HepG2 (cell line): ENCODE measurements around the gene UNG. TPM values are rescaled to one million over a fixed set of nuclear protein-coding genes. Genes with fewer than 3 reads are reported as not detected.

Experiments
- BCL3 ChIP-seq: sonication (generic); formaldehyde crosslinking; IDR thresholded peaks from 2 replicates; pipeline ENCODE4 v1.5.1; 2020; ENCODE audit warnings: mild to moderate bottlenecking, missing genetic modification reagents, moderate library complexity
- BCL6 ChIP-seq: IDR thresholded peaks from 2 replicates; pipeline ENCODE4 v1.6.1; 2016; ENCODE audit warnings: missing genetic modification reagents, missing compliant biosample characterization
- NR2F6 ChIP-seq, 2 experiments: IDR thresholded peaks; 2 replicates each; pipeline ENCODE4 v1.6.1; 2016; ENCODE audit warnings: antibody characterized with exemption in 1 of 2, mild to moderate bottlenecking in 1 of 2
- PAXIP1 ChIP-seq: sonication (generic); formaldehyde crosslinking; conservative IDR thresholded peaks from 2 replicates; pipeline ENCODE4 v1.4.0; 2020; ENCODE audit warnings: mild to moderate bottlenecking, missing genetic modification reagents, moderate library complexity
- ZNF235 ChIP-seq: sonication (generic); formaldehyde crosslinking; IDR thresholded peaks from 2 replicates; pipeline ENCODE4 v1.8.1; 2023; ENCODE audit warnings: mild to moderate bottlenecking, missing genetic modification reagents, borderline replicate concordance
- polyA plus RNA-seq, 8 experiments: library from polyadenylated mRNA; depleted of rRNA in 3 of 8; stranded (reverse) in 7 of 8; unstranded in 1 of 8; fragments of >200 nt; fragmentation: Illumina TruSeq in 4 of 8; extraction: Trizol in 4 of 8; gene quantifications; 2 replicates each; pipeline versions ENCODE4 v1.2.1 to v1.2.3, GENCODE V29; 2011 to 2016; ENCODE audit warnings: low read depth in 4 of 8, missing spikeins in 1 of 8, mixed read lengths in 1 of 8; ENCODE audit not compliant: insufficient read depth in 1 of 8
- total RNA-seq, 5 experiments: library from RNA; depleted of rRNA; stranded (reverse); fragments of >200 nt; fragmentation: Illumina TruSeq; extraction: Trizol; gene quantifications; 2 replicates each; pipeline ENCODE4 v1.2.3, GENCODE V29; 2016; ENCODE audit warnings: low read depth in 1 of 5
- TF ChIP-seq, protein P1 (sequence below), 2 experiments: fragments of 450-650 bp in 1 of 2; sonication (generic) in 1 of 2; formaldehyde crosslinking in 1 of 2; IDR thresholded peaks; 2 replicates each; pipeline versions ENCODE4 v1.6.1 to v1.8.0; 2016 to 2022; ENCODE audit warnings: antibody characterized with exemption in 1 of 2, mild to moderate bottlenecking in 1 of 2, missing genetic modification reagents in 1 of 2
- TF ChIP-seq, protein P2 (sequence below): sonication (generic); formaldehyde crosslinking; IDR thresholded peaks from 2 replicates; pipeline ENCODE4 v1.4.0; 2020; ENCODE audit warnings: mild to moderate bottlenecking, missing genetic modification reagents

Gene UNG
- total and polyA plus RNA-seq, 2 of the 13 experiments (the other 11 are each of a cell fraction or from before 2014, with no cell fraction given) = 23.3 to 114 TPM

- TF ChIP-seq, protein P1, sequence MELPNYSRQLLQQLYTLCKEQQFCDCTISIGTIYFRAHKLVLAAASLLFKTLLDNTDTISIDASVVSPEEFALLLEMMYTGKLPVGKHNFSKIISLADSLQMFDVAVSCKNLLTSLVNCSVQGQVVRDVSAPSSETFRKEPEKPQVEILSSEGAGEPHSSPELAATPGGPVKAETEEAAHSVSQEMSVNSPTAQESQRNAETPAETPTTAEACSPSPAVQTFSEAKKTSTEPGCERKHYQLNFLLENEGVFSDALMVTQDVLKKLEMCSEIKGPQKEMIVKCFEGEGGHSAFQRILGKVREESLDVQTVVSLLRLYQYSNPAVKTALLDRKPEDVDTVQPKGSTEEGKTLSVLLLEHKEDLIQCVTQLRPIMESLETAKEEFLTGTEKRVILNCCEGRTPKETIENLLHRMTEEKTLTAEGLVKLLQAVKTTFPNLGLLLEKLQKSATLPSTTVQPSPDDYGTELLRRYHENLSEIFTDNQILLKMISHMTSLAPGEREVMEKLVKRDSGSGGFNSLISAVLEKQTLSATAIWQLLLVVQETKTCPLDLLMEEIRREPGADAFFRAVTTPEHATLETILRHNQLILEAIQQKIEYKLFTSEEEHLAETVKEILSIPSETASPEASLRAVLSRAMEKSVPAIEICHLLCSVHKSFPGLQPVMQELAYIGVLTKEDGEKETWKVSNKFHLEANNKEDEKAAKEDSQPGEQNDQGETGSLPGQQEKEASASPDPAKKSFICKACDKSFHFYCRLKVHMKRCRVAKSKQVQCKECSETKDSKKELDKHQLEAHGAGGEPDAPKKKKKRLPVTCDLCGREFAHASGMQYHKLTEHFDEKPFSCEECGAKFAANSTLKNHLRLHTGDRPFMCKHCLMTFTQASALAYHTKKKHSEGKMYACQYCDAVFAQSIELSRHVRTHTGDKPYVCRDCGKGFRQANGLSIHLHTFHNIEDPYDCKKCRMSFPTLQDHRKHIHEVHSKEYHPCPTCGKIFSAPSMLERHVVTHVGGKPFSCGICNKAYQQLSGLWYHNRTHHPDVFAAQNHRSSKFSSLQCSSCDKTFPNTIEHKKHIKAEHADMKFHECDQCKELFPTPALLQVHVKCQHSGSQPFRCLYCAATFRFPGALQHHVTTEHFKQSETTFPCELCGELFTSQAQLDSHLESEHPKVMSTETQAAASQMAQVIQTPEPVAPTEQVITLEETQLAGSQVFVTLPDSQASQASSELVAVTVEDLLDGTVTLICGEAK (IDR thresholded peaks at IDR 0.05) = no peak
- TF ChIP-seq, protein P1 (CRISPR knock-in tag; IDR thresholded peaks at IDR 0.05) = 0 out of 2 replicates have a peak, but pooled peaks have one; percentile 29
- TF ChIP-seq PAXIP1 (0 out of 2 replicates have a peak, but pooled peaks have one; percentile 5), BCL6 (CRISPR knock-in tag) (no peak), ZNF235 (no peak), BCL3 (no peak), NR2F6 (IDR thresholded peaks at IDR 0.05) (no peak), NR2F6 (CRISPR knock-in tag; IDR thresholded peaks at IDR 0.05) (0 out of 2 replicates have a peak, but pooled peaks have one; percentile 12)
- TF ChIP-seq, protein P2, sequence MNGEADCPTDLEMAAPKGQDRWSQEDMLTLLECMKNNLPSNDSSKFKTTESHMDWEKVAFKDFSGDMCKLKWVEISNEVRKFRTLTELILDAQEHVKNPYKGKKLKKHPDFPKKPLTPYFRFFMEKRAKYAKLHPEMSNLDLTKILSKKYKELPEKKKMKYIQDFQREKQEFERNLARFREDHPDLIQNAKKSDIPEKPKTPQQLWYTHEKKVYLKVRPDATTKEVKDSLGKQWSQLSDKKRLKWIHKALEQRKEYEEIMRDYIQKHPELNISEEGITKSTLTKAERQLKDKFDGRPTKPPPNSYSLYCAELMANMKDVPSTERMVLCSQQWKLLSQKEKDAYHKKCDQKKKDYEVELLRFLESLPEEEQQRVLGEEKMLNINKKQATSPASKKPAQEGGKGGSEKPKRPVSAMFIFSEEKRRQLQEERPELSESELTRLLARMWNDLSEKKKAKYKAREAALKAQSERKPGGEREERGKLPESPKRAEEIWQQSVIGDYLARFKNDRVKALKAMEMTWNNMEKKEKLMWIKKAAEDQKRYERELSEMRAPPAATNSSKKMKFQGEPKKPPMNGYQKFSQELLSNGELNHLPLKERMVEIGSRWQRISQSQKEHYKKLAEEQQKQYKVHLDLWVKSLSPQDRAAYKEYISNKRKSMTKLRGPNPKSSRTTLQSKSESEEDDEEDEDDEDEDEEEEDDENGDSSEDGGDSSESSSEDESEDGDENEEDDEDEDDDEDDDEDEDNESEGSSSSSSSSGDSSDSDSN (CRISPR knock-in tag) = peak; percentile 45; the same call in 1 of the 2 replicates
These were observed 57.3 kb downstream of the UNG start (continued) for GRCh38 chr12:109154451-109155438.
